GM19468 (cell line): ENCODE measurements around the gene PIK3C2G.
"Not testable (repeated sequence)": the region's sequence is repeated elsewhere in the genome, so short reads cannot be mapped to it uniquely, and the experiment has no call there.

ENCODE experiments used
- ATAC-seq: cut with Tn5 transposase; IDR thresholded peaks from one replicate; pipeline ENCODE4 v1.9.1; 2021; ENCODE audit warnings: mild to moderate bottlenecking, moderate library complexity, moderate number of reproducible peaks; ENCODE audit not compliant: unreplicated experiment; ENCODE audit errors: extremely low read depth

PIK3C2G gene, protein sequence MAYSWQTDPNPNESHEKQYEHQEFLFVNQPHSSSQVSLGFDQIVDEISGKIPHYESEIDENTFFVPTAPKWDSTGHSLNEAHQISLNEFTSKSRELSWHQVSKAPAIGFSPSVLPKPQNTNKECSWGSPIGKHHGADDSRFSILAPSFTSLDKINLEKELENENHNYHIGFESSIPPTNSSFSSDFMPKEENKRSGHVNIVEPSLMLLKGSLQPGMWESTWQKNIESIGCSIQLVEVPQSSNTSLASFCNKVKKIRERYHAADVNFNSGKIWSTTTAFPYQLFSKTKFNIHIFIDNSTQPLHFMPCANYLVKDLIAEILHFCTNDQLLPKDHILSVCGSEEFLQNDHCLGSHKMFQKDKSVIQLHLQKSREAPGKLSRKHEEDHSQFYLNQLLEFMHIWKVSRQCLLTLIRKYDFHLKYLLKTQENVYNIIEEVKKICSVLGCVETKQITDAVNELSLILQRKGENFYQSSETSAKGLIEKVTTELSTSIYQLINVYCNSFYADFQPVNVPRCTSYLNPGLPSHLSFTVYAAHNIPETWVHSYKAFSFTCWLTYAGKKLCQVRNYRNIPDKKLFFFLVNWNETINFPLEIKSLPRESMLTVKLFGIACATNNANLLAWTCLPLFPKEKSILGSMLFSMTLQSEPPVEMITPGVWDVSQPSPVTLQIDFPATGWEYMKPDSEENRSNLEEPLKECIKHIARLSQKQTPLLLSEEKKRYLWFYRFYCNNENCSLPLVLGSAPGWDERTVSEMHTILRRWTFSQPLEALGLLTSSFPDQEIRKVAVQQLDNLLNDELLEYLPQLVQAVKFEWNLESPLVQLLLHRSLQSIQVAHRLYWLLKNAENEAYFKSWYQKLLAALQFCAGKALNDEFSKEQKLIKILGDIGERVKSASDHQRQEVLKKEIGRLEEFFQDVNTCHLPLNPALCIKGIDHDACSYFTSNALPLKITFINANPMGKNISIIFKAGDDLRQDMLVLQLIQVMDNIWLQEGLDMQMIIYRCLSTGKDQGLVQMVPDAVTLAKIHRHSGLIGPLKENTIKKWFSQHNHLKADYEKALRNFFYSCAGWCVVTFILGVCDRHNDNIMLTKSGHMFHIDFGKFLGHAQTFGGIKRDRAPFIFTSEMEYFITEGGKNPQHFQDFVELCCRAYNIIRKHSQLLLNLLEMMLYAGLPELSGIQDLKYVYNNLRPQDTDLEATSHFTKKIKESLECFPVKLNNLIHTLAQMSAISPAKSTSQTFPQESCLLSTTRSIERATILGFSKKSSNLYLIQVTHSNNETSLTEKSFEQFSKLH (N-terminal part only)

DNA sequence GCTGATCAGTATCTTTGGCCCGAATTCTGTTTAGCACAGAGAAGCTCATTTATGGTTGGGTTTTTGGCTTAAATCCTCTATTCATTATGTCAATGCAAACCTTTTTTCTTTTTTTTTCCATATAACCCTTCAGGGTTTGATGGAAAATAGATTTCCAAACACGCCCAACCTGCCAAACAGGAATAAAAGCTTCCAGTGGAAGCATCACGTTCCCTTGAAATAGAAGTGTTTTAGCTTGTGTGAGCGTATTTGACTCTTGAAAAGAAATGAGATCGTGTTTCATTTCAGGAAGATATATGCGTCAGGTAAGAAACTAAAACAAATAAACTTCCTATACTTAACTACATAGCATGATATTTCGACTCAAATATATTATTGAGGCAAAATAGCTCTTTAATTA, at the start of gene PIK3C2G:
PIK3C2G (plus strand) TSS at position 246 of the 400 bp plus-strand sequence. CDS start 20,564 bp downstream, outside the sequence.
- no peak for ATAC-seq

DNA sequence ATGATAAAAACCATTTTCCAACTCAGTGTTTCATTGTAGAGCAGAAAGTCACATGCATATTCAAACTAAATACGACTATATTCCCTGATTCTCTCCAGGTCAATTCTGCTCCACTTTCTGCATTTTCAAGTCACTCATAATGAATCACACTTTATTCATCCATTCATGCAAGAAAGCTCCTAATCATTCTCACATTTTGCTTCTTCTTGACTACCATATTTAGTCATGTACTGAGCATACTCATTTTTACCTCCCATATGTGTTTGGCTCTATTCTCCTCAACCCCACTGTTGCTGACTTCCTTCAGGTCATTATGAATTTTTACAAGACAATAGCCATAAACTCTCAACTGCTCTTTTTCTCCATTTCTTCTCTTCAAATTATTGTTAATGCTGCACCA, 43.4 kb upstream of the PIK3C2G start:
- ATAC-seq = no peak

DNA sequence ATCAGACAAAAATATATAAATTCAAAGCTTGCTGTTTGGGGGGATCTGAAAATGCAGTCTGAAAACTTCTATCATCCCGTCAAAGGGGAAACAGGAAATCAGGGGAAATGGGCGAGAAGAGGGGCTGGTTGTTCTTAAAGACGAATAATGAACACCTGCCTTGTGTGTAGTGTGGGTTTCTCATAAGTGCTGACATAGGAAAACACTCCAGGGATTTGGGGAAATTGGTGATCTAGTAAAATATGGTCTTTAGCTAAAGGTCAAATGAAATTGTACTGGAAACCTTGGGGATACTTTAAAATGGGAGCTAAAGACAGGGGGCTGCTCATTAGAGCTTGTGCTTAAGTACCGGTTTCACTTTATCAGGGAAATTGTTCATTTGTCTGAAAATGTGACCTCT, 39.6 kb upstream of the PIK3C2G start:
- ATAC-seq = no peak

DNA sequence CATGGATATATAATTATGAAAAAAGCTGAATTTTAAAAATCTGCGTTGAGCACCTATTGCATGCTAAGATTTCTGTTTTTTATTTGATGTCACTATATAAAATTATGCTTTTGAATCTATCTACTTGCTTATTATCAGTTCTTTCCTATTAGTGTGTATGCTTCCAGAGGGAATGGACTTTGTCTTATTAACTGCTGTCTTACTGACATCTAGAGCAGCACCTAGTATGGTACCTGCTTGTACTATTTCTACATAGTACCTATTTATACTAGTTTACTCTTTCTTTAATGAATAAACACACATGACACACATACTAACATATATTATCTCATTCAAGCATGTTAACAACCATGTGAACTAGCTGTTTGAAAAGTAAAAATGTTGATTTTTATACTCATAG, 38.6 kb upstream of the PIK3C2G start:
- ATAC-seq = no peak

DNA sequence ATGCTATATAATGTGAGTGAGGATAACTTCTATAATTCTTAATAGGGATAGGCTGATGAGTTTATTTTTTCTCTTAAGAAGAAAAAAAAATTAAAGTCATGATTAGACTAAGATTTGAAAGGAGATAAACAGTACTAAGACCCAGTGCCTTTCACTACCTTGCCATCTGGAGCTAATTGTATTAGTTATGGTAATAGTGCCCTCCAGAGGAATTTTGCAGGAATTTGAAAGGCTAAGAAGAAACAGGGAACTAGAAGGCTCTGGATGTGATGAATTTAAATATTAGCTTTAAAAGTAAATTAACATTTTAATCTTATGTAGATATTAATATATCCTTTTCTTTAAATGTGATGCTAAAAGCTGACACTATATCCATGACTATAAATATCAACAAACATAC, 36.6 kb upstream of the PIK3C2G start:
- no peak for ATAC-seq

DNA sequence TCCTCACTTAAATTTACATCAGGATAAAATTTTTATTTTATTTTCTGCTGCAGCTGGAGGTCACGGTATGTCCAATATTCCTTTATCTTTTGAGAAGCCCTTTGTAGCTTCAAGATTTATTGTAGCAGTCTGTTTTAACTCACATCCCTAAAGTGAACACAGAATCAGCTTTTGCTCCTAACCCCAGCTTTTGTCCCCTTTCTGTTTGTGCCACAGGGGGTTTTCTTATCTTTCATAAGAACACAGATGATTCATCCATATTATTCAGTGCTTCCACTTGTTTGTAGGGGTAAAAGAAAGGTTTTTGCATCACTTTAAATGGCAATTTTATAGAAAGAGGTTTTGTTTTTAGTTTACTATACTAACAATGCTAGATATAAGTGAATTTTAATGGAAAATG, 21.8 kb upstream of the PIK3C2G start:
- ATAC-seq = no peak

DNA sequence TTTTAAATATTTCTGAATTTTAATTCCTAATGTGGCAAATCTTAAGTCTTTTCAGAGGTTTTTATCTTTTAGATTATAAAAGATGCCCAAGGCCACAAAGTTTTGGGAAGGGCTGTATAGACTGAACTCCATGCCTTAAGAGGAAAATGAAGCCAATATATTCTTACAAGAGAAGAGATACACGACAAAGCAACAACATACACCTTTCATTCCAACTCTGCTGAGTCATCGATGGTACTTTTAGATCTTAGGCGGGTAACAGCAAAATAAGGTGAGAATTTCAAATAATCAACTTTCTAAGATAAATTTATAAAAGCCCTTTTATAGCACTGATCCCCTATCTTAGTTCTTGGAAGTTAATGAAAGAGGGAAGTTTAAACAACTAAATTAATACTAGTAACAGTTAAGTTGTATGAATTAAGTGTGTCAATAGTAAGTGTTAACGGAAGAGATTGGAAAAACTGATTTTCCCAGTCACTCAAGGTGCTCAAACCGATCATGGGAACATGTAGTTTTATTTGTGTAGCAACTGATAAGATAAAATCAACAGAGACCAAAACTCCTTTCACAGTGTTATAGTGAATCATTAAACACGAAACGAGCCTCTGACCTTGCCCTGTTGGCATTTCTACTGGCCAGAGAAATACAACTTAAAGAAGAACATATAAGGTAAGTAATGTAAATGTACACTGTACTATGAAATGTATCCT, 18.8 kb upstream of the PIK3C2G start:
- no peak for ATAC-seq

DNA sequence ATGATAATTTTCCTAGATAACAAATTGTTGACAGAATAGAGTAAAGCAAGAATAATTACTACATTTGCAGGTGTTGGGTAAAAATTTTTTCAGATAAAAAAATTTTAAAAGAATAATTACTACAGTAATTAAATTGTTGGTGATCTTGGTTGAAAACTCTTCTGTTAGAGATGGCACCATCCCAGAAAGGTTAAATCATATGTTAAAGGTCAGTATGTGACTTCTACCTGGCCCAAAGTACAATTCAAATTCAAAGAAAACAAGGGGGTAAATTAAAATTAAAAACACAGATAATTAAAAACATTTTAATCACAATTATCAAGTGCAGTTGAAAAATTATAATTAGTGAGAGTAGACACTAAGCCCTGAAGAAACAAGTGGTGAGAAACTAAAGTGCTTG, 18.1 kb upstream of the PIK3C2G start:
- no peak for ATAC-seq

DNA sequence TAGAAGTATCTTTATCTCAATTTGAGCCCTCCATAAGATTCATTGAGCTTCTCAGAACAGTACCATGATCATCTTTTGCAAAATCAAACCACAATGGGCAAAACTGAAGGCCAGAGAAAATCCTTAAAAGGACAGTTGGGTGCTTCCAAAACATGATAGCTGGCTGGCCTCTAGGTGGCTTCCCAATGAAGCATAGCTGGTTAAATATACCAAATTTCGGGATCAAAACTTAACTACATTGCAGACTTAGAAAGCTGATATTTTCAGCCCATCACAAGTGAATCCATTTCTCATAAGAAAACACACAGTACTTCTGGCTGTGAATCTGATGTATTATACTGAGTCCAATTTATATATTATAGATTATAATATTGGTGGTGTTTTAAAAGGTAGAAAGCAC, 15.3 kb upstream of the PIK3C2G start:
- ATAC-seq = no peak

DNA sequence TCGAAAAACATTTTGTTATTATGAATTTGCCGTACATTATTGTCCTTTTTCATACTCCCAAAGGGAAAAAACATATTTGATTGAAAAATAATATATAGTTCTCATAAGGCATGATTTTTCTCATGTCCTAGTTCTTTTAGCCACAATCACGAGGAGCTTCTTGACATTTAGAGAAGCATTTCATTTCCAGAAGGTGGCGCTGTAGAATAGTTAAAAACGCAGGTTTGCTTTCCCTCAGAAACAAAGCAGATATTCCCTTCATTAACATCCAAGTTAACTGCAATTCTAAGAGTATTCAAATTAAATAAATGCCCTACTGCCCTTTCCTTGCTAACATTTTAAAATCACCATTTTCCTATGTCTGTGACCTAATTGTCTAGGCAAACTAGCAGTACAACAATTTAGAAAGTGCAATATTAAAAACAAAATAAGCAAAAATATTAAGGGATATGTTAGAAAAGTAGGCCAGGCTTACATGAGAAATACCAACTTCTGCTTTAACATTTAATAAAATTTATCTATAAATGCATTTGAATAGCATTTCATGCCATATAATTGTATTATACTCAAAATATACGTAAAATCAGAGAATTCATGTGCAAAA, 10.9 kb upstream of the PIK3C2G start:
- ATAC-seq = no peak

DNA sequence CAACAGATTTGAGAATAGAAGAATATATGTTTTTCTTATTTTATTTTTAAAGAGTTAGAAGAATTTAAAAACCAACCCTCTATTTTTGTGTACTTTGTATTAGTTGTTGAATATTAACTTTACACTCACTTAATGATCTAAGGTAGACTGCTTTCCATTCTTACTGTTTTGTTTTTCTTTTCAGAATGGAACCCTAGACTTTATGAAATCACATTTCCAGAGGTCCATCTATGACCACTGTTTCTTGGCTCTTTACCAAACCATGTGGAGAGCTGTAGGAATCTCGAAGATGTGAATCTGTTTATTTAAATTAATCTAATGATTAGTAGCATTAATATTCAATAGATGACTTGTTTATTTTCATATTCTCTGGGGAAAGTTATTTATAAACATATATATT, 7.2 kb upstream of the PIK3C2G start:
- ATAC-seq = no peak

DNA sequence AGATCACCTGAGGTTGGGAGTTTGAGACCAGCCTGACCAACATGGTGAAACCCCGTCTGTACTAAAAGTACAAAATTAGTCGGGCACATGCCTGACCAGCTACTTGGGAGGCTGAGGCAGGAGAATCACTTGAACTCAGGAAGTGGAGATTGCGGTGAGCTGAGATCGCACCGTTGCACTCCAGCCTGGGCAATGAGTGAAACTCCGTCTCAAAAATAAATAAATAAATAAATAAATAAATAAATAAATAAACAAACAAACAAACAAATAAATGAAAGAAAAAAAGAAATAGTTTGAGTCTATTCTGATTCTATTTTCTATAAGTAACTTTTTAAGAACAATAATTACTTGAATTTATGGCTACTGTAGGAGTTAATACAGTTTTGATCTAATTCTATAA, 6.3 kb upstream of the PIK3C2G start:
- ATAC-seq = not testable (repeated sequence)

DNA sequence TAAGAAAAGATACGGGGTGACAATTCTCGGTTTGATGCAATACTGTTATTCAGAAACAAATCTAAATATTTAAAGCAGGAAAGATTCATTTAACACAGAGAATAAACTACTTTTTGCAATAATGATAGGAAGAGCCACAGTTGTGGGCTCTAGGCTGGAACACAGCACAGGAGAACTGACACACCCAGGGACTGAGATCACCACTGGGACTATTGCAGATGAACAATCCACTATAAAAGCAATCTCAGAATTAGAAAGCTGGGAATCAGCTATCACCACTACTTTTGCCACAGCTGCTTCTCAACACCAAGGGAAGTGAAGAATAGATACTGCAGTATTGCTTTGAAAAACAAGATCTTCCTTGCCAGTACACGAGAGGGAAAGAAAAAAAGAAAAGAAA, 4.1 kb upstream of the PIK3C2G start:
- ATAC-seq = no peak

DNA sequence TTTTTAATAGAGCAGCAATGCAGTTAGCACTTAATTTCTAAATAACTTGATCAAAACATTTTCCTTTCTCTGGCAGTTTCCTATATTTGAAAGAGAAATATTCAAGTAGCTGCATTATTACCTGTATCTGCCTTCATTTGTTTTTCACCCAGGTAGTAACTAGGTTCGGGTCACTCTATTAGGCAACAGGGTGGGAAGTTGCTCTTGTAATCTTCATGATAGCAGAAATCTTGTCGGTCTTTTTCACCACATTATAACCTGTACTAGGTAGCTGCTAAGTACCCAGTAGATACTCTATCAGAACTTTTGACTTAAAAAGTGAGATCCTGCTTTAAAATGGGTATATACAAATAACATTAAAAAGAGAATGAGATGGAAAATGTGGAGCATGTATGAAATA, 2.4 kb upstream of the PIK3C2G start:
- no peak for ATAC-seq

DNA sequence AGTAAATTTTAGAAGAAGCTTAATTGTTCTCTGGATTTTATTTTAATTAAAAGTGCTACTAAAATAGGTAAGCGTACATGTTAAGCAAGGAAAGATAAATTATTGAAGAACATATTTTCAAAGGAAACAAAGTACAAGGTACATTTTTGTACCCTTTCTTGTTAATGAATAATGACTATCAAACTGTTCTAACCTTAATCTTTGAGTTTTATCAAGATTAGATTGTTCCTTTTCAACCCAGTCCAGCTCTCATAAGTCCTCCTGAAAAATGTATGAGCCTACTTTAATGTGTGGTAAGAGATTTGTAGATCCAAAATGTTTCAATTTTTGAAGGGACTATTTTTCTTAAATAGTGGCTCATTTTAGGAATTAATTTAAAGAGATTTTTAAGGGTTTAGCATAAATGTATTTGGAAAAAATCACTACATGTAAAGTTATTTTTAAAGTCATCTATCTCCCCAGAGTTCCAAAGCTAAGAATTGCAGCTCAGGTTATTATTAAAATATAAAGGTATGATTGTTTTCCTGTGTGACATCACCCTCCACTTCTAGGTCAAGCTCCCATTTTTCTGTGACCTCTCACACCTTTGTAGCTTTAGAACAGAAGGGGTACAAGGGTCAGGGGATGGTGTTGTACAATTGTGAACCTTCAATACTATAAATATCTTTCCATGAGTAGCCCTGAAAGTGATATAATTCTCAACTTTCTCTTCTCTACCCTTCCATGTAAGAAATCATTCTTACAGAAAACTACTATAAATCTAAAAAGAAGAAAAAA, 1.2 kb upstream of the PIK3C2G start:
- ATAC-seq = no peak

DNA sequence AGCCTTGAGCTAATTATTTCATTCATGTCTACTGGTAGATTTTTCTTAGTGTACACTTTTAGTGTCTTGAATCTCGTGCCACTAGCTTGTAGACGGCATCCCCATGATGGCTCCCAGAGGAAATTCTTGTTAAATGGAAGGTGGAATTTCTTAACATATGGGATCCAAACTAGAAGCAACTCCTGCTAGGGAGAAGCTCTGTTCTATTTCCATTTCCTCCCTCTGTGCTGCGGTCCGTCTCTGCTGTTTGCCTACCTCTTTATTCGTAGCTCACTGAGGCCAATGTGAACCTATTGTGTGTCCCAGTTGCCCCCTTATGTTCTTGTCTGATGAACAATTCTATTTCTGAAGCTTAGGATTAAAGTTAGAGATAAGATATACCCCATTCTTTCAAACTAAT, 588 bp downstream of the PIK3C2G start:
- no peak for ATAC-seq

DNA sequence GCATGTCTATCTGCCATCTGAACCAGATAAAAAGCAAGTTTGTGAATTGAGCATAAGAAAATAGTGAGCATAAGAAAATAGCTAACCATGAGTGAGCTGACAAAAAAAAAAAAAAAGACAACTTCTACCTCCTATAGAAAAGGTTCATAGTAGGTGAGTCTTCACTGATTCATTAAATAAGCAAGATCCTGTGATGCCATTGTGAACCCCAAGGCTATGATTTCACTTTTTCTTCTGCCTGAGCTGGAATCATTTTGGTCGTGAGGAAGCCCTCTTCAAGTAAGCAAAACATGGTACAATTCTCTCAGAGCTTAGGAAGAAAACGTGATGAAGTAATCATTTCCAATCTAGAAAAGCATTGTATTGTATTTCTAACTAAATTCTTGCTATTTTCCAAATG, 1.2 kb downstream of the PIK3C2G start:
- no peak for ATAC-seq

DNA sequence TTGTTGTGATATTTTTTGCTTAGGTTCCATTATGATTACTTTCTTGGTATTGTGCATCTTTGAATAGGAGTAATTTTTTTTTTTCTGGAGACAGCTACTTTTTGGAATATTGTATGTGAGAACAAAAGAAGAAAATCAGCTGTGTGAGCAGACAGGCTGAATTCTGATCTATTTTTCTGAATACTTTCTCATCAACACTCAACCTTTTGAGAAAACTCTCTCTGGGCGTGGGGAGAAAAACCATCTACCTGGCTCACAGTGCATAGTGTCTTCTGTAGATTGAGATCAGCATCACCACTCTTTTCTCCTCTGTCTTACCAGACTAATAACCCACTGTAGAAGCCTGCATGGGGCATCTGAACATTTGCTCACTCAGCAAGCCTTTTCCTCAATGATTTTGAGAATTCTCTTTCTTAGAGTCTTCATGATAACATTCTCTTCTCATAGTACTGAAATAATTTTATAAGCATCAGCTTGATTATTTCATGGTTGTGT, 3.3 kb downstream of the PIK3C2G start:
- ATAC-seq = no peak
